GM19238 (cell line): ENCODE data around the gene FOSB.

Experiments
- DNase-seq: peaks from one replicate; pipeline ENCODE4 v3.0.0; 2011; ENCODE audit warnings: low spot score; ENCODE audit not compliant: insufficient read length

The FOSB gene

DNA sequence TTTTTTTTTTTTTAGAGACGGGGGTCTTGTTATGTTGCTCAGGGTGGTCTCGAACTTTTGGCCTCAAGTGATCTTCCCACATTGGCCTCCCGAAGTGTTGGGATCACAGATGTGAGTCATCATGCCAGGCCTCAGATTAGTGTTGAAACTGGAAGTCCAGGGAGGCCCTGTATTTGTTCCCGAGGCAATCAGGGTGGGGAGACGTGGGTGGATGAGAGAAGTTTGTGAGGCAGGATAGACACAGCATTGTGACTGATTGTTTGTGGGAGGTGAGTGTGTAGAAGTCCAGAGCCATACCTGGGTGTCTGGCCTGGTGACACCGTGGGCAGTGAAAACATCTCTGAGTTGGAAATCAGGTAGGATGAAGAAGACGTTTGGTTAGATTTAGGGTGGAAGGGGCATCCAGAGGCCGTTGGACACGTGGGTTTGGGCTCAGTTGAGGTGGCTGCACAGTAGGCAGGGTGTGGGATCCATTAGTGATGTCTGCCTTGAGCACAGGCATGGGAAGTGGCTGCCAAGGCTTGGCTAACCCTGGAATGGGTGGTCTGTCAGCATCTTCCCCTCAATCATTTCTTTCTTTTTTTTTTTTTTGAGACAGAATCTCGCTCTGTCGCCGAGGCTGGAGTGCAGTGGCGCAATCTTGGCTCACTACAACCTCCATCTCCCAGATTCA is 16.6 kb downstream of the FOSB start:
- DNase-seq = no peak

DNA sequence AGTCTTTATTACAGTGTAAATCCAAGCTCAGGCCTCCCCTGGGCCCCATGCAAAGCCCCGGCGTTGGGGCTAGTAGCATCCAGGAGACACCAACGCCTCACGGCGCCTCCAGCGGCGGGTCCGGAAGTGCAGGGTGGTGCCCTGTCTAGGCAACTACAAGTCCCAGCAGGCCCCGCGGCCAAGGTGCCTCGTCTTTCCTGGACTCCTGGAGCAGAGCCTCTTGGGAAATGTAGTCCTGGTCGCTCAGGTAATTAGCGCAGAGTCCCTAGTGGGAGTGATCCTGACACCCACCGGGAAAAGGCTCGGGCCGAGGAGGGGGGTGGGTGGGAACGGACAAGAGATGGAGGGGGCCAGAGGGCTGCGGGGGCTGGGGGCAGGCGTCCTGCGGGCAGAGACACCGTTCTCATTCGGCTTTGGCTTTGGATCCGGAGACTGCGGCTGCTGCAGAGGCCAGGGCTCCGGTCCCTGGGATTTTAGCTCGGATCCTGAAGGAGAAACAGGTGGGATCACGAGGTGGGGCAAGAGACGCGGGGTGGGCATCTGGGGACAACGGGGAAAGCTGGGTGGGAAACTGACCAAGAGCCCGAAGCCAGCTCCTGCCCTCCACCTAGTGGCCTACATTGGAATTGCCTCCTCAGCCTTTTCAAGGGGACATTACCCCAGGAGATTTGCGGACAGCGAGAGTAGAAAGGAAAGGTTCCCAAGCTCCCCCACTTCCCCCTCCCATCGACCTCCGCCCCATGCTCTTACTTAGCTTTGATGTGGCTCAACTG is 17.7 kb downstream of the FOSB start:
- DNase-seq = peak; percentile 88

DNA sequence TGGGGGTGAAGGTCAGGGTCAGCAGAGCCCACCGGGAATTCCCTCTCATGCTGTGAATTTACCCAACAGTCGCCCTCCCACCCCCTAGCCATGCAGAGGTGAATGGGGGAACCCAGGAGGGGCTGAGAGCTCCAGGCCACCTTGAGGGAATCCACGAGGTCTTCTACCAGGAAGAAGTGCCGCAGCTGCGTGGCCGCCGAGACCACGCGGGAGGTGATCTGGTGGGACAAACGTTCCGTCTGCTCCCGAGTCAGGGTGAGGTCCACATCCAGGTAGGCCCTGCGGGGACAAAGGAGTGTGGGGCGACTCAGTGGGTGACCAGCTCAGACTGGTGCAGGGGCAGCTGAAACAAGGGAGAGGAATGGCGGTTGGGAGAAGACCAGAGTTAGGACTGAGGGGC is 20.9 kb downstream of the FOSB start:
- DNase-seq = no peak

DNA sequence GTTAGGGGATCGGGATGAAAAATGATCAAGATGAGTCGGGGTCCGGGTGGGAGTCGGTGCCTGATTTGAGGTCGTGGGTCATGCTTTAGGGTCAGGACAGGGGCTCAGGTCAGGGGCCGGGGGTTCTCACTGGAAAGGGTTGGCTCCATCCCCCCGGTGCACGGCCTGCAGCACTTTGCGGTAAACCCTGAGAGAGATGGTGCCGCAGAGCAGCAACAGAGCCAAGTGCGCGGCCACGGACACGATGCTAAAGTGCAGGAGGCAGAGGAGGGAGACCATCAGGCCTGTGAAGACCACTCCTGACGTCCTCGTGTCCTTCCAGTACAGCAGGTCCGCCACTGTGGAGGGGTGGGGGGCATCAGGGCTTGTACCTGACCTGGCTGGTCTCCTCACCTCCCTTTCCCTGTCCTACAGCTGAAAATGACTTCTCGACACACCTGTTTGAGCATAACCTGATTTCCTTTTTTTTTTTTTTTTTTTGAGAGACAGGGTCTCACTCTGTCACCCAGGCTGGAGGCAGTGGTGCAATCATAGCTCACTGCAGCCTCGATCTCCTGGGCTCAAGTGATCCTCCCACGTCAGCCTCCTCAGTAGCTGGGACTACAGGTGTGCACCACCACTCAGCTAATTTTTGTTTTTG is 21.5 kb downstream of the FOSB start:
- DNase-seq = no peak

DNA sequence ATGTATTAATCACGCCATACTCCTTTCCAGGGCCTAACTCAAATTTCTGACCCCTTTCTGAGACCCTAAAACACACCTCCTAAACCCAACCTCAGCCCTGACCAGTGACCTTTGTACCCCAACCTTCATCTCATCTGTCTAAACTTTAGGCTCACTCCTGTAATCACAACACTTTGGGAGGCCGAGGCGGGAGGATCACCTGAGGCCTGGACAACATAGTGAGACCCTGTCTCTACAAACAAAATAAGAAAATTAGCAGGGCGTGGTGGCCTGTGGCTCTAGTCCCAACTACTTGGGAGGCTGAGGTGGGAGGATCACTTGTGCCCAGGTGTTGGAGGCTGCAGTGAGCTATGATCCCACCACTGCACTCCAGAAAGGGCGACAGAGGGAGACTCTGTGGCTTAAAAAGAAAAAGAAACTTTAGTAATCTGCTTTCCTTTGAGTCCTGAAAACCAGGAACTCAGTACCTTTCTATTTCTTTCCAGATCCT is 24.4 kb downstream of the FOSB start:
- DNase-seq = no peak

DNA sequence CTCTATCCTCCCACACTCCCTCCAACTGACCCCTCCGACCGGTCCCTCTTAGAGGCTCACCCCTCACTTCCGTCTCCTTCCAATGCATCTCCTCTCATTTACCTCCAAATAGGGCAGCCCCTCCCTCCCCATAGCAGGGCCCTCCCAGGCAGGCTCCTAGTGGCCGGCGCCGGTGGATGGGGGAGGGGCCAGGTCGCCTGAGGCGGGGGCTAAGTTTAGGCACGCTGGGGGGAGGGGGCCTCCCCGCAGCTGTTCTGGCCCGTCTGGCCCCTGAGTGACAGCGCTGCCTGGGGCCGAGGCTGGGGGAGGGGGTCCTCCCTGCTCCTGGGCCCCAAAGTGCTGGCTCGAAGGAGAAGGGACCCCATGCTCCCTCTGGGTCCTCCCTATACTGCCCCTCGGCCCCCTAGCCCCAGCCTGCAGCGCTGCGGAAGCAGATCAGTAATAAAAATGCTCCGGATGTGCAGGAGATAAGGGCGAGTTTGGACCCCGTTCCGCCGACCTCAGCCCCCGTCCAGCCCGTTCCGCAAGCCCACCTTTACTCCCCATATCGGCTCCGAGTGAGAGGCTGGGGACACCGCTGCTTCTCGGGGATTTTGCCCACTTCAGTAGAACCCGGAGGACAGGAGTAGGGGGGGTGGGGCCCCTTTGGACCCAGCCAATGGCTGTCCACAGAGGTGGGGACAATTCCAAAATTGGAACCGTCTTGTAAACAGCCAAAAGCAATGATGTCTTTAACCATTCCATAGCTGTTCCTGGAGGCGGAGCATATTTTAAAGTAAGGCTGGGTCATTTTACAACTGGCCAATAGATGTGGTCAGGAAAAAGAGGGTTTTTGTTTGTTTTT is 25.1 kb downstream of the FOSB start:
- DNase-seq = no peak

GRCh38 chr19:45494261-45494916 is 26.6 kb downstream of the FOSB start:
- no peak for DNase-seq

DNA sequence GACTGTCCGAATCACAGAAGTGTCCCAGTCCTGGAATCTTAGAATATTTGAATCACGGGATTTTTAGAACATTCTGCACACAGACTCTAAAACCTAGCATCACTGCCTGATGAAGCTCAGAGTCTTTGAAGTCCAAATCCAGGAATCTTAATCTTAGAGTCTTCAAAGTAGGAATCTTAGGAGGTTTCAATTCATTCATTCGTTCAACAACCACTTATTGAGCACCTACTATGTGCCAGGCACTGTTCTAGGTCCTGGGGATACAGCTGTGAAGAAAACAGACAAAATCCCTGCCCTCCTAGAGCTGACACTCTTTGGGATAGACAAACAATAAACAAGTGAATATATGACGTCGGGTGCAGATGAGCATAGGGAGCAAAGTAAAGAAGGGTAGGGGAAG is 27.4 kb downstream of the FOSB start:
- DNase-seq = no peak

DNA sequence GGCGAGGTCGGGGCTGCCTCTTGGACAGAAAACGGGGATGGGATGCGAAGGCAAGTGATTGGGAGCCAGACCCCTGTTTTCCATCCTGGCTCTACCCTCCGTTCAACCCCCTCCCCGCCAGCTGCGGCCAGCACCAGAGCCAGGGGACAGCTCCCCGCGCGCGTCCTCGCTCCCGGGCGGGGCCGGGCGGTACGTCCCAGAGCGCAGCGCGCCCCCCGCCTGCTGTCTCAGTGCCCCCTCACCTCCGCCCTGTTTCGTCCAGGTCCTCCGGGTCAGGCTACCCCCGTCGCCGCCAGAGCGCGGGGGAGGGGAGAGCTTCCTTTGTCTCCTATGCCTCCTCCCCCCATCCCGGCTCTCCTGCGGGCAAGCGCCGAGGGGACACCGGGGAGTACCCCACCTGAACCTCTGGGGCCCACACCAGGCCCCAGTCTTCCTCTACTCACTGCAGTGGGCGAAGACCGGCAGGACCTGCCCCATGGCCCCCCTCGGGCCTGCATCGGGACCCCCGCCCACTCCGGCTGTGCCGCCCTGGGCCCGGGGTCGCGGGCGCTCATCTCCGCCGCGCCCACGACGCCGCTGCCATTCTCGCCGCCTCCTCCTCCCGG is 28.7 kb downstream of the FOSB start:
- DNase-seq = no peak

- DNase-seq = no peak
Observed at GRCh38 chr19:45497791-45498190, 30.0 kb downstream of the FOSB start.

DNA sequence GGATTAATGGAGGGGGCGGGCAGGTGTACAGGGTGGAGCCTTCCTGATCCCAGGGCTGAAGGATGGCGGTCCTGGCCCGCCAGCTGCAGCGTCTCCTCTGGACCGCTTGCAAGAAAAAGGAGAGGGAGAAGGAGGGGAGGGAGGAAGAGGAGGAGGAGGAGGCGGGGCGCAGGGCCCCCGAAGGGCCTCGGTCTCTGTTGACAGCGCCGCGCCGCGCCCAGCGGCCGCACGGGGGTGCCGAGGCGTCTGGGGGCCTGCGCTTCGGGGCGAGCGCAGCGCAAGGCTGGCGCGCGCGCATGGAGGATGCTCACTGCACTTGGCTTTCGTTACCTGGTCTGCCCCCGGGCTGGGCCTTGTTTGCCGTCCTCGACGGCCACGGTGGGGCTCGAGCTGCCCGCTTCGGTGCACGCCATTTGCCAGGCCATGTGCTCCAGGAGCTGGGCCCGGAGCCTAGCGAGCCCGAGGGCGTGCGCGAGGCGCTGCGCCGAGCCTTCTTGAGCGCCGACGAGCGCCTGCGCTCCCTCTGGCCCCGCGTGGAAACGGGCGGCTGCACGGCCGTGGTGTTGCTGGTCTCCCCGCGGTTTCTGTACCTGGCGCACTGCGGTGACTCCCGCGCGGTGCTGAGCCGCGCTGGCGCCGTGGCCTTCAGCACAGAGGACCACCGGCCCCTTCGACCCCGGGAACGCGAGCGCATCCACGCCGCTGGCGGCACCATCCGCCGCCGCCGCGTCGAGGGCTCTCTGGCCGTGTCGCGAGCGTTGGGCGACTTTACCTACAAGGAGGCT is 30.8 kb downstream of the FOSB start, which contains the start of gene PPM1N:
Gene PPM1N, plus strand, starts transcription at position 33 of the 785 bp plus-strand sequence. Its CDS starts 30 bp downstream, at position 63.
- DNase-seq = no peak

- DNase-seq = no peak
Observed at GRCh38 chr19:45499196-45500180, 31.7 kb downstream of the FOSB start.

GRCh38 chr19:45500918-45501729 is 33.3 kb downstream of the FOSB start:
- no peak for DNase-seq

DNA sequence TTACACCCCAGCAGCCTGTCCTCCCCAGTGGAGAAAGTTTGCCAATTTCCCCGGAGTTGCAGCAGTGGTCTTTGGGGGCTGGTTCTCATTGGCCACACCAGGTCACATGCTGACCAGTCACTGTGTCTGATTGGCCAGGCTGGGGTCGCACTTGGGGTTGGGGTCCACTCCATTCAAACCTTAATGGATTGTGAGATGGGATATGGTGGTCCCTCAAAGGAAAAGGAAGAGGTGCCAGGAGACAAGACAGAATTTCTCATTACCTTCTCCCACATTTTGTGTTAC is 33.9 kb downstream of the FOSB start:
- DNase-seq = no peak

DNA sequence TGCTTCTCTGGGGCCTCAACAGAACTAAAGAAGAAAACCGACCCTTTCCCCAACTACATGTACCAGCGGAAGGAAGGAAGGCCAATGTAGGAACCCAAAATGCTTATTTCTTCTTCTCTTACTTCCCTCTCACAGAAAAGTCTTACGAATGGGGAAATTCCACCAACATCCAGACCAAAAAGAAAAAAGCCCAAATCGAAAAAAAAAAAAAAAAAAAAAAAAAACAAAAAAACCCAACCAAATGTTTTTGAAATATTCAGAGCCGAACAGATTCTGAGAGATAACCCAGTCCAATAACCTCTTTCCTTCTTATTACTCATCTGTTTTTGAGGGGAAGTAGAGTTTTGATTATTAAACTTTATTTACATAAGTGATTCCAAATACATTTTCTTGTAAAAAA is 34.3 kb downstream of the FOSB start:
- DNase-seq = no peak

GRCh38 chr19:45503909-45504308 is 36.1 kb downstream of the FOSB start:
- DNase-seq = no peak

GRCh38 chr19:45505151-45505995 is 37.6 kb downstream of the FOSB start:
- no peak for DNase-seq
